HEK293 (cell line): ENCODE results near the gene CXCL16.

ENCODE experiments used
- AEBP2 ChIP-seq: fragments of 450-650 bp; formaldehyde crosslinking; IDR thresholded peaks from 2 replicates; pipeline ENCODE4 v1.5.1; 2016; ENCODE audit warnings: missing biosample characterization, missing genetic modification characterization, borderline replicate concordance
- FEZF1 ChIP-seq: fragments of 450-650 bp; formaldehyde crosslinking; IDR thresholded peaks from 2 replicates; pipeline ENCODE4 v1.5.1; 2016; ENCODE audit warnings: missing biosample characterization, missing genetic modification characterization
- GLIS1 ChIP-seq: fragments of 450-650 bp; formaldehyde crosslinking; IDR thresholded peaks from 2 replicates; pipeline ENCODE4 v1.5.1; 2016; ENCODE audit warnings: missing biosample characterization, missing genetic modification characterization
- KLF7 ChIP-seq: fragments of 450-650 bp; formaldehyde crosslinking; IDR thresholded peaks from 2 replicates; pipeline ENCODE4 v1.5.1; 2016; ENCODE audit warnings: missing biosample characterization, missing genetic modification characterization, borderline replicate concordance
- KLF8 ChIP-seq: fragments of 450-650 bp; formaldehyde crosslinking; IDR thresholded peaks from 2 replicates; pipeline ENCODE4 v1.5.1; 2016; ENCODE audit warnings: missing biosample characterization, missing genetic modification characterization
- PRDM1 ChIP-seq: fragments of 450-650 bp; formaldehyde crosslinking; IDR thresholded peaks from 2 replicates; pipeline ENCODE4; 2016; ENCODE audit warnings: missing biosample characterization, missing genetic modification characterization
- PRDM10 ChIP-seq: fragments of 450-650 bp; formaldehyde crosslinking; IDR thresholded peaks from 2 replicates; pipeline ENCODE4 v1.5.1; 2016; ENCODE audit warnings: missing biosample characterization, missing genetic modification characterization
- SP2 ChIP-seq: fragments of 450-650 bp; formaldehyde crosslinking; IDR thresholded peaks from 2 replicates; pipeline ENCODE4 v1.5.1; 2016; ENCODE audit warnings: missing biosample characterization, missing genetic modification characterization
- ZBTB17 ChIP-seq: fragments of 450-650 bp; formaldehyde crosslinking; IDR thresholded peaks from 2 replicates; pipeline ENCODE4 v1.5.1; 2016; ENCODE audit warnings: missing biosample characterization, missing genetic modification characterization
- ZBTB49 ChIP-seq: fragments of 450-650 bp; formaldehyde crosslinking; IDR thresholded peaks from 2 replicates; pipeline ENCODE4 v1.5.1; 2016; ENCODE audit warnings: missing biosample characterization, missing genetic modification characterization, low read depth
- ZNF221 ChIP-seq: fragments of 450-650 bp; formaldehyde crosslinking; IDR thresholded peaks from 2 replicates; pipeline ENCODE4 v1.5.1; 2017; ENCODE audit warnings: missing biosample characterization, missing genetic modification characterization, borderline replicate concordance
- ZNF239 ChIP-seq: fragments of 450-650 bp; formaldehyde crosslinking; IDR thresholded peaks from 2 replicates; pipeline ENCODE4 v1.5.1; 2016; ENCODE audit warnings: missing biosample characterization, missing genetic modification characterization
- ZNF280C ChIP-seq: fragments of 450-650 bp; formaldehyde crosslinking; IDR thresholded peaks from 2 replicates; pipeline ENCODE4 v1.5.1; 2016; ENCODE audit warnings: missing biosample characterization, missing genetic modification characterization
- ZNF292 ChIP-seq: fragments of 450-650 bp; formaldehyde crosslinking; IDR thresholded peaks from 2 replicates; pipeline ENCODE4 v1.5.1; 2016; ENCODE audit warnings: low read depth, missing biosample characterization, missing genetic modification characterization, borderline replicate concordance
- ZNF416 ChIP-seq: fragments of 450-650 bp; formaldehyde crosslinking; IDR thresholded peaks from 2 replicates; pipeline ENCODE4 v1.5.1; 2016; ENCODE audit warnings: missing biosample characterization, missing genetic modification characterization
- ZNF501 ChIP-seq: fragments of 450-650 bp; formaldehyde crosslinking; IDR thresholded peaks from 2 replicates; pipeline ENCODE4 v1.5.1; 2016; ENCODE audit warnings: missing biosample characterization, missing genetic modification characterization
- ZNF600 ChIP-seq: fragments of 450-650 bp; formaldehyde crosslinking; IDR thresholded peaks from 2 replicates; pipeline ENCODE4 v1.5.1; 2016; ENCODE audit warnings: missing biosample characterization, missing genetic modification characterization
- ZNF76 ChIP-seq: fragments of 450-650 bp; formaldehyde crosslinking; IDR thresholded peaks from 2 replicates; pipeline ENCODE4; 2016; ENCODE audit warnings: low read depth, missing biosample characterization, missing genetic modification characterization, borderline replicate concordance
- ZNF792 ChIP-seq: fragments of 450-650 bp; formaldehyde crosslinking; IDR thresholded peaks from 2 replicates; pipeline ENCODE4 v1.5.1; 2016; ENCODE audit warnings: missing biosample characterization, missing genetic modification characterization
- ZNF837 ChIP-seq: fragments of 450-650 bp; formaldehyde crosslinking; IDR thresholded peaks from 2 replicates; pipeline ENCODE4 v1.5.1; 2016; ENCODE audit warnings: missing biosample characterization, missing genetic modification characterization
- ZSCAN23 ChIP-seq: fragments of 450-650 bp; formaldehyde crosslinking; IDR thresholded peaks from 2 replicates; pipeline ENCODE4 v1.5.1; 2016; ENCODE audit warnings: missing biosample characterization, missing genetic modification characterization
- TF ChIP-seq, protein P1 (sequence below): fragments of 450-650 bp; formaldehyde crosslinking; IDR thresholded peaks from 2 replicates; pipeline ENCODE4 v1.5.1; 2016; ENCODE audit warnings: missing biosample characterization, missing genetic modification characterization, borderline replicate concordance
- TF ChIP-seq, protein P2 (sequence below): fragments of 450-650 bp; formaldehyde crosslinking; IDR thresholded peaks from 2 replicates; pipeline ENCODE4 v1.5.1; 2016; ENCODE audit warnings: missing biosample characterization, missing genetic modification characterization

The CXCL16 gene

GRCh38 chr17:4719684-4720221 lies 20.0 kb downstream of the CXCL16 start (continued):
- TF ChIP-seq, protein P1, sequence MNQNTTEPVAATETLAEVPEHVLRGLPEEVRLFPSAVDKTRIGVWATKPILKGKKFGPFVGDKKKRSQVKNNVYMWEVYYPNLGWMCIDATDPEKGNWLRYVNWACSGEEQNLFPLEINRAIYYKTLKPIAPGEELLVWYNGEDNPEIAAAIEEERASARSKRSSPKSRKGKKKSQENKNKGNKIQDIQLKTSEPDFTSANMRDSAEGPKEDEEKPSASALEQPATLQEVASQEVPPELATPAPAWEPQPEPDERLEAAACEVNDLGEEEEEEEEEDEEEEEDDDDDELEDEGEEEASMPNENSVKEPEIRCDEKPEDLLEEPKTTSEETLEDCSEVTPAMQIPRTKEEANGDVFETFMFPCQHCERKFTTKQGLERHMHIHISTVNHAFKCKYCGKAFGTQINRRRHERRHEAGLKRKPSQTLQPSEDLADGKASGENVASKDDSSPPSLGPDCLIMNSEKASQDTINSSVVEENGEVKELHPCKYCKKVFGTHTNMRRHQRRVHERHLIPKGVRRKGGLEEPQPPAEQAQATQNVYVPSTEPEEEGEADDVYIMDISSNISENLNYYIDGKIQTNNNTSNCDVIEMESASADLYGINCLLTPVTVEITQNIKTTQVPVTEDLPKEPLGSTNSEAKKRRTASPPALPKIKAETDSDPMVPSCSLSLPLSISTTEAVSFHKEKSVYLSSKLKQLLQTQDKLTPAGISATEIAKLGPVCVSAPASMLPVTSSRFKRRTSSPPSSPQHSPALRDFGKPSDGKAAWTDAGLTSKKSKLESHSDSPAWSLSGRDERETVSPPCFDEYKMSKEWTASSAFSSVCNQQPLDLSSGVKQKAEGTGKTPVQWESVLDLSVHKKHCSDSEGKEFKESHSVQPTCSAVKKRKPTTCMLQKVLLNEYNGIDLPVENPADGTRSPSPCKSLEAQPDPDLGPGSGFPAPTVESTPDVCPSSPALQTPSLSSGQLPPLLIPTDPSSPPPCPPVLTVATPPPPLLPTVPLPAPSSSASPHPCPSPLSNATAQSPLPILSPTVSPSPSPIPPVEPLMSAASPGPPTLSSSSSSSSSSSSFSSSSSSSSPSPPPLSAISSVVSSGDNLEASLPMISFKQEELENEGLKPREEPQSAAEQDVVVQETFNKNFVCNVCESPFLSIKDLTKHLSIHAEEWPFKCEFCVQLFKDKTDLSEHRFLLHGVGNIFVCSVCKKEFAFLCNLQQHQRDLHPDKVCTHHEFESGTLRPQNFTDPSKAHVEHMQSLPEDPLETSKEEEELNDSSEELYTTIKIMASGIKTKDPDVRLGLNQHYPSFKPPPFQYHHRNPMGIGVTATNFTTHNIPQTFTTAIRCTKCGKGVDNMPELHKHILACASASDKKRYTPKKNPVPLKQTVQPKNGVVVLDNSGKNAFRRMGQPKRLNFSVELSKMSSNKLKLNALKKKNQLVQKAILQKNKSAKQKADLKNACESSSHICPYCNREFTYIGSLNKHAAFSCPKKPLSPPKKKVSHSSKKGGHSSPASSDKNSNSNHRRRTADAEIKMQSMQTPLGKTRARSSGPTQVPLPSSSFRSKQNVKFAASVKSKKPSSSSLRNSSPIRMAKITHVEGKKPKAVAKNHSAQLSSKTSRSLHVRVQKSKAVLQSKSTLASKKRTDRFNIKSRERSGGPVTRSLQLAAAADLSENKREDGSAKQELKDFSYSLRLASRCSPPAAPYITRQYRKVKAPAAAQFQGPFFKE (tag by site-specific recombination) = no peak
- TF ChIP-seq KLF7 (tag by site-specific recombination) (no peak), SP2 (tag by site-specific recombination) (no peak), ZNF280C (tag by site-specific recombination) (no peak), PRDM1 (tag by site-specific recombination) (peak; percentile 64), KLF8 (tag by site-specific recombination) (peak; percentile 65), AEBP2 (tag by site-specific recombination) (no peak), ZSCAN23 (tag by site-specific recombination) (no peak), GLIS1 (tag by site-specific recombination) (peak; percentile 79), ZNF292 (tag by site-specific recombination) (no peak), ZBTB49 (no peak), ZNF501 (tag by site-specific recombination) (peak; percentile 47; the same call in 1 of the 2 replicates), PRDM10 (tag by site-specific recombination) (peak; percentile 72), ZNF792 (tag by site-specific recombination) (no peak; the same call in 1 of the 2 replicates), ZNF416 (no peak), ZNF600 (peak; percentile 98), ZBTB17 (tag by site-specific recombination) (peak; percentile 89), ZNF76 (tag by site-specific recombination) (peak; percentile 61), ZNF239 (tag by site-specific recombination) (no peak), ZNF837 (tag by site-specific recombination) (no peak), FEZF1 (tag by site-specific recombination) (peak; percentile 78), ZNF221 (tag by site-specific recombination) (no peak)
- TF ChIP-seq, protein P2, sequence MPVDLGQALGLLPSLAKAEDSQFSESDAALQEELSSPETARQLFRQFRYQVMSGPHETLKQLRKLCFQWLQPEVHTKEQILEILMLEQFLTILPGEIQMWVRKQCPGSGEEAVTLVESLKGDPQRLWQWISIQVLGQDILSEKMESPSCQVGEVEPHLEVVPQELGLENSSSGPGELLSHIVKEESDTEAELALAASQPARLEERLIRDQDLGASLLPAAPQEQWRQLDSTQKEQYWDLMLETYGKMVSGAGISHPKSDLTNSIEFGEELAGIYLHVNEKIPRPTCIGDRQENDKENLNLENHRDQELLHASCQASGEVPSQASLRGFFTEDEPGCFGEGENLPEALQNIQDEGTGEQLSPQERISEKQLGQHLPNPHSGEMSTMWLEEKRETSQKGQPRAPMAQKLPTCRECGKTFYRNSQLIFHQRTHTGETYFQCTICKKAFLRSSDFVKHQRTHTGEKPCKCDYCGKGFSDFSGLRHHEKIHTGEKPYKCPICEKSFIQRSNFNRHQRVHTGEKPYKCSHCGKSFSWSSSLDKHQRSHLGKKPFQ (tag by site-specific recombination) = peak; percentile 76
